Stomach (tissue), 9 donors: Measurements from ENCODE around the gene RRP12. TPM values are rescaled to one million over a fixed set of nuclear protein-coding genes. Genes with fewer than 3 reads are reported as not detected.

ENCODE experiments used
- DNase-seq, 2 donors: peaks; one replicate each; pipeline versions ENCODE4 v3.0.0 to v3.0.0-alpha.2; 2013 to 2019
- H3K27ac ChIP-seq, 5 donors: fragments of 200-600 bp in 4 of 5; sonication (generic) in 4 of 5; one replicate each; pipeline ENCODE4 v1.5.1; 2013 to 2019; ENCODE audit warnings: mild to moderate bottlenecking in 1 of 5, moderate library complexity in 1 of 5
- H3K27me3 ChIP-seq, 3 donors: fragments of 200-600 bp; sonication (generic); one replicate each; pipeline ENCODE4 v1.5.1; 2017 to 2019; ENCODE audit warnings: mixed run types in 1 of 3
- H3K36me3 ChIP-seq, 4 donors: fragments of 200-600 bp; sonication (generic); 1 replicate in 3 of 4; 2 replicates in 1 of 4; pipeline ENCODE4 v1.5.1; 2016 to 2019
- H3K4me1 ChIP-seq, 4 donors: fragments of 200-600 bp; sonication (generic); one replicate each; pipeline ENCODE4 v1.5.1; 2016 to 2019
- H3K4me3 ChIP-seq, 4 donors: fragments of 200-600 bp; sonication (generic) in 3 of 4; one replicate each; pipeline ENCODE4 v1.5.1; 2016 to 2019; ENCODE audit warnings: mild to moderate bottlenecking in 1 of 4
- H3K9me3 ChIP-seq, 4 donors: fragments of 200-600 bp; sonication (generic); one replicate each; pipeline ENCODE4 v1.5.1; 2016 to 2019
- EP300 ChIP-seq: sonication (generic); formaldehyde crosslinking; IDR thresholded peaks from one replicate; pipeline ENCODE4 v1.6.1; 2017; ENCODE audit warnings: antibody characterized with exemption
- POLR2A ChIP-seq, 4 donors: fragments of 450-650 bp; IDR thresholded peaks; one replicate each; pipeline ENCODE4 v1.6.1; 2016; ENCODE audit warnings: antibody characterized with exemption in 4 of 4, control low read depth in 2 of 4, mild to moderate bottlenecking in 1 of 4, moderate library complexity in 1 of 4
- POLR2AphosphoS5 ChIP-seq, 3 donors: sonication (generic); formaldehyde crosslinking; IDR thresholded peaks; one replicate each; pipeline ENCODE4 v1.6.1; 2016; ENCODE audit warnings: antibody characterized with exemption in 3 of 3
- WGBS, 5 donors: extraction: QIAGEN DNeasy Blood & Tissue Kit in 3 of 5; methylation state at CpG; one replicate each; pipeline versions ENCODE4 v1.1.5 to v1.1.7; 2013 to 2018; 5-methylcytosine and 5-hydroxymethylcytosine counted together
- intact Hi-C: fragments of 100-400 bp; cut with DNase I; formaldehyde crosslinking; loops from one replicate; pipeline ENCODE4 v1.15.1; 2023; ENCODE audit warnings: low total_unique reads
- polyA plus RNA-seq, 3 donors: library from polyadenylated mRNA; stranded (reverse); fragments of 200-250 nt; gene quantifications; one replicate each; pipeline ENCODE4 v1.2.3, GENCODE V29; 2013
- total RNA-seq, 5 donors: library from RNA; depleted of rRNA; stranded (reverse); fragments of >200 nt; gene quantifications; one replicate each; pipeline versions ENCODE4 v1.1.0 to v1.2.3, GENCODE V29; 2014 to 2016
- TF ChIP-seq, protein P1 (sequence below), 7 experiments: fragments of 450-650 bp in 4 of 7; fragments of 200-600 bp in 3 of 7; sonication (generic) in 3 of 7; IDR thresholded peaks; one replicate each; pipeline ENCODE4 v1.5.1; 2016 to 2019; ENCODE audit warnings: antibody characterized with exemption in 7 of 7, control low read depth in 2 of 7, mild to moderate bottlenecking in 1 of 7
- donor health status: healthy with polysubstance abuse.
- donor health status: Bipolar disorder and iron deficiency.
- donor health status: healthy.

The RRP12 gene
- total and polyA plus RNA-seq, 8 donors = 3.5 to 22.2 (median 14.4) TPM

GRCh38 chr10:97381626-97382025 lies 19.5 kb downstream of the RRP12 start:
- intact Hi-C loops = no loop called here
- TF ChIP-seq, protein P1, sequence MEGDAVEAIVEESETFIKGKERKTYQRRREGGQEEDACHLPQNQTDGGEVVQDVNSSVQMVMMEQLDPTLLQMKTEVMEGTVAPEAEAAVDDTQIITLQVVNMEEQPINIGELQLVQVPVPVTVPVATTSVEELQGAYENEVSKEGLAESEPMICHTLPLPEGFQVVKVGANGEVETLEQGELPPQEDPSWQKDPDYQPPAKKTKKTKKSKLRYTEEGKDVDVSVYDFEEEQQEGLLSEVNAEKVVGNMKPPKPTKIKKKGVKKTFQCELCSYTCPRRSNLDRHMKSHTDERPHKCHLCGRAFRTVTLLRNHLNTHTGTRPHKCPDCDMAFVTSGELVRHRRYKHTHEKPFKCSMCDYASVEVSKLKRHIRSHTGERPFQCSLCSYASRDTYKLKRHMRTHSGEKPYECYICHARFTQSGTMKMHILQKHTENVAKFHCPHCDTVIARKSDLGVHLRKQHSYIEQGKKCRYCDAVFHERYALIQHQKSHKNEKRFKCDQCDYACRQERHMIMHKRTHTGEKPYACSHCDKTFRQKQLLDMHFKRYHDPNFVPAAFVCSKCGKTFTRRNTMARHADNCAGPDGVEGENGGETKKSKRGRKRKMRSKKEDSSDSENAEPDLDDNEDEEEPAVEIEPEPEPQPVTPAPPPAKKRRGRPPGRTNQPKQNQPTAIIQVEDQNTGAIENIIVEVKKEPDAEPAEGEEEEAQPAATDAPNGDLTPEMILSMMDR (IDR thresholded peaks at IDR 0.05) = no peak
- TF ChIP-seq POLR2A (IDR thresholded peaks at IDR 0.05) (no peak), POLR2AphosphoS5 (IDR thresholded peaks at IDR 0.05) (no peak), EP300 (no peak)
- WGBS, 5 donors = 81 to 97% (median 95%) methylated on average over 8 of the region's 8 CpGs
- Histone ChIP-seq H3K4me3 (no peak overlapping the region), H3K27me3 (no peaks in the 10 kb centered on the region), H3K27ac (no peak overlapping the region), H3K36me3 (peaks cover 25 to 99% (median 94%) of the 10 kb centered on the region in 4 donors), H3K4me1 (peaks cover 0 to 10% (median 0%) of the 10 kb centered on the region in 4 donors), H3K9me3 (no peaks in the 10 kb centered on the region)
- DNase-seq = no peak

DNA sequence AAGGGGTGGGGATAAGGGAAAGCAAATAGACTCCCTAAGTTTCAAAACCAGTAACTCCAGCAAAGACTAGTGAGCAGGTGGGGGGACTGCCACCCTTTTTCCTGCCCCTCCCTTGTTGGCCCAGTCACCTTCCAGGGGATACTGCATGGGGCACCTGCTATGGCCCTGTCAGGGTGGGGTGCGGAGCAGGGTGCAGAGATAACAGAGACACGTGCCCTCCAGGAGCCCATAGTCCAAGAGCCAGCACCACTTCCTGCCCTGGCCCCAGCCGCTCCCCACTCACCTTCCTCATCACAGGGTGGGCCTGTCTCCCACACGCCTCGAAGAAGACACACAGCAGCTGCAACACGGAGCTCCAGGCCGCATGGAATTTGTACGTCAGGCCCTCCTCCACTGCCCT lies 20.6 kb downstream of the RRP12 start:
- Histone ChIP-seq H3K9me3 (no peaks in the 10 kb centered on the region), H3K4me1 (peaks cover 0 to 10% (median 0%) of the 10 kb centered on the region in 4 donors), H3K4me3 (no peak overlapping the region), H3K27ac (no peak overlapping the region), H3K36me3 (peaks cover 27 to 99% (median 95%) of the 10 kb centered on the region in 4 donors), H3K27me3 (no peaks in the 10 kb centered on the region)
- peak in 1 of 2 donors; percentile 70 for DNase-seq
- WGBS, 5 donors = 50 to 70% (median 64%) methylated on average over 7 to 8 of the region's 8 CpGs
- TF ChIP-seq, protein P1 (IDR thresholded peaks at IDR 0.05) = no peak
- TF ChIP-seq POLR2AphosphoS5 (IDR thresholded peaks at IDR 0.05) = peak in 1 of 3 donors; percentile 11
- intact Hi-C loops = no loop called here

DNA sequence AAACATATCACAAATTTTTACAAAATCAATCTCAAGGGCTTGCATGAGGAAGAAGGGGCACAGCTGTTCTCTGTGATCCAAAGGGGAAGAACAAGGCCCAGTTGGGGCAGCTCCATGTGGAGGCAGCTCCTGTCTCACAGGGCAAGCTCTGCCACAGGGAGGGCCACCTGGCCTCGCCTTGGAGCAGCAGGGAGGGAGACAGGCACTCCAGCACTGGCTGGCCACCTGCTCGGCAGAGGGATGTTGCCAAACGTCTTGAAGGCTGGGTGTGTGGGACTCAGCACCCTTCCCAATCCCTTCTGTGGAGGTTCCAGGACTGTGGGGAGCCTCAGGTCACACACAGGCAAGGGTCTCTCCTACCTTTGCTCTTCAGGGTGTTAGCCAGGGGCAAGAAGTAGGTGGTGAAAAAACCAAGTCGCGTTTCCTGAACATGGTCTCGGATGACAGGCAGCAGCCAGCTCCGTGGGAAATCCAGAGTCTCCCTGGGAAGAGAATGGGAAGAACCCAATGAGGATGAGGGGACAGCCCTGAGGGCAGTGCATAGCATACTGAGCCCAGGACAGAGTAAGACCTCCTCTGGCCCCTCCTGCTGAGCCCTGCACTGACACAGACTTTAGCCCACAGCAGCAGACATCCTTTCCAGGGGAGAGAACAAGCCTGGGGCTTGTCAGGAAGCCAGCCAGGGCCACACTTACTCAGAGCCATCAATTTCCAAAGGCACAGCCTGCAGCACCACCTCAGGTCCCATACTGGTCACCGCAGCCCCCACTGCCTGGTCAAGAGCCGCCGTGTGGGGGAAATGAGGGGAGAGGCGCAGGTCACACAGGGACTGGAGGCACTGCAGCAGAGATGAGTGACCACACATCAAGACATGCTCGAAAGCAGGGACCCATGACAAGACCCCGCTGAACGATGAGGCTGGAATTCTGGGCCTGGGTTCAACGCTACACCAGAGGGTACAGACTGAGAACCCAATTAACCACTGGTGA lies 21.9 kb downstream of the RRP12 start:
- Histone ChIP-seq H3K4me3 (no peak overlapping the region), H3K27ac (no peak overlapping the region), H3K9me3 (no peaks in the 10 kb centered on the region), H3K4me1 (peaks cover 0 to 10% (median 0%) of the 10 kb centered on the region in 4 donors), H3K36me3 (peaks cover 26 to 96% (median 93%) of the 10 kb centered on the region in 4 donors), H3K27me3 (no peaks in the 10 kb centered on the region)
- DNase-seq = no peak
- 81 to 88% (median 84%) methylated on average over 11 to 15 of the region's 15 CpGs for WGBS, 5 donors
- intact Hi-C loops = no loop called here
- TF ChIP-seq POLR2A (IDR thresholded peaks at IDR 0.05) = no peak
- no peak for TF ChIP-seq POLR2AphosphoS5 (IDR thresholded peaks at IDR 0.05)
- no peak for TF ChIP-seq EP300
- TF ChIP-seq, protein P1 (IDR thresholded peaks at IDR 0.05) = no peak

DNA sequence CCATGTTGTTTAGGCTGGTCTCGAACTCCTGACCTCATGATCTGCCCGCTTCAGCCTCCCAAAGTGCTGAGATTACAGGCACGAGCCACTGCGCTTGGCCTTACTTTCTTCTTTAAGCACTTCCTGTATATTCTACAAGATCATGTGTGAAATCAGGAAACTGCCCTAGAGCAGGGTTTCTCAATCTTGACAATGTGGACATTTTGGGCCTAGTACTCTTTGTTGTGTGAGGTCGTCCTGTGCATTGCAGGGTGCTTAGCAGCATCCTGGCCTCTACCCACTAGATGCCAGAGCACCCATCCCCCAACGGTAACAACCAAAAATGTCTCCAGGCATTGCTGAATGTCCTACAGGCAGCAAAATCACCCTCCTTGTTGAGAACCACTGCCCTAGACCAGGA lies 24.7 kb downstream of the RRP12 start:
- intact Hi-C loops = no loop called here
- TF ChIP-seq POLR2A (IDR thresholded peaks at IDR 0.05) = no peak
- no peak for TF ChIP-seq EP300
- TF ChIP-seq, protein P1 (IDR thresholded peaks at IDR 0.05) = no peak
- no peak for TF ChIP-seq POLR2AphosphoS5 (IDR thresholded peaks at IDR 0.05)
- DNase-seq = no peak
- Histone ChIP-seq H3K4me1 (peaks cover 0 to 10% (median 0%) of the 10 kb centered on the region in 4 donors), H3K4me3 (no peak overlapping the region), H3K27me3 (no peaks in the 10 kb centered on the region), H3K36me3 (peaks cover 46 to 98% (median 97%) of the 10 kb centered on the region in 4 donors), H3K9me3 (no peaks in the 10 kb centered on the region), H3K27ac (peak overlapping the region in 2 of 5 donors; percentile 12 to 24)
- 77 to 96% (median 88%) methylated on average over 6 of the region's 6 CpGs for WGBS, 5 donors
